Endothelial cell of umbilical vein (primary cell): ENCODE results near the gene ELMO1.

ENCODE experiments used
- CTCF ChIP-seq, 2 donors: IDR thresholded peaks; 1 replicate in 1 of 2; 2 replicates in 1 of 2; pipeline ENCODE4 v1.5.1; 2011; ENCODE audit warnings: low read length in 2 of 2, mild to moderate bottlenecking in 2 of 2, moderate library complexity in 2 of 2, control low read depth in 1 of 2, inconsistent platforms in 1 of 2, low read depth in 1 of 2; ENCODE audit not compliant: insufficient read depth in 1 of 2; ENCODE audit errors: extremely low read depth in 1 of 2
- EZH2 ChIP-seq: IDR thresholded peaks from 2 replicates; pipeline ENCODE4 v1.6.1; 2012; ENCODE audit warnings: borderline replicate concordance, low read depth, mild to moderate bottlenecking, moderate library complexity, low read length, inconsistent platforms; ENCODE audit not compliant: severe bottlenecking
- FOS ChIP-seq: IDR thresholded peaks from 2 replicates; pipeline ENCODE4 v1.6.1; 2011; ENCODE audit warnings: mild to moderate bottlenecking, low read length, moderate library complexity, borderline replicate concordance; ENCODE audit not compliant: insufficient read depth
- GATA2 ChIP-seq: IDR thresholded peaks from 2 replicates; pipeline ENCODE4 v1.7.0; 2011; ENCODE audit warnings: low read depth, mild to moderate bottlenecking, moderate library complexity, mixed read lengths, low read length; ENCODE audit not compliant: insufficient read length, insufficient read depth
- JUN ChIP-seq: IDR thresholded peaks from 2 replicates; pipeline ENCODE4 v1.6.1; 2011; ENCODE audit warnings: borderline replicate concordance, low read depth; ENCODE audit not compliant: insufficient read length, insufficient read depth
- POLR2A ChIP-seq: IDR thresholded peaks from 2 replicates; pipeline ENCODE4 v1.6.1; 2012; ENCODE audit warnings: low read depth, mild to moderate bottlenecking, control low read depth, low read length
- POLR2AphosphoS5 ChIP-seq: IDR thresholded peaks from 2 replicates; pipeline ENCODE4 v1.6.1; 2012; ENCODE audit warnings: low read depth, mild to moderate bottlenecking, control low read depth, low read length, moderate library complexity; ENCODE audit not compliant: insufficient read depth
- TF ChIP-seq, protein P1 (sequence below): IDR thresholded peaks from 2 replicates; pipeline ENCODE4 v1.6.1; 2011; ENCODE audit not compliant: insufficient read depth, insufficient read length

DNA sequence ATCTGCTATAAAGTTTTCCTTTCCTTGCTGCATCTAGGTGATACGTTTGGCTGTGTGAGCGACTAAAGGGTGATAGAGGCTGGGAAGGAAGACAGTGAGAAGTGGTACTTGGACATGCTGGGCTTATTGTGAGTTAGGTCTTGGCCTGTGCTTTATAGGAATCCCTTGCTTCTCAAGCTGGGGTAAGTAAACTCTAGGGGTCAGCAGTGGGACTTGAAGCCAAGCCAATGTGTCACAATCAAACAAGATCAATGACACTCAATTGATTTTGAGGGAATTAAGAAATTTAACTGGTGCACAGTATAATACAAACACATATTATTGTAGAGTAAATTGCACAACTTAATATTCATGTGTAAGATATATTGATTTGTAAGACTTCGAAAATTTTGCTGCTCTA, 568.6 kb downstream of the ELMO1 start:
- TF ChIP-seq POLR2A (no peak), CTCF (IDR thresholded peaks at IDR 0.05; ENCODE audit: extremely low read depth in 1 of 2, insufficient read depth in 1 of 2, low read depth in 1 of 2, low read length in 2 of 2) (no peak), EZH2 (no peak), POLR2AphosphoS5 (no peak), GATA2 (no peak), FOS (no peak), JUN (no peak)
- TF ChIP-seq, protein P1, sequence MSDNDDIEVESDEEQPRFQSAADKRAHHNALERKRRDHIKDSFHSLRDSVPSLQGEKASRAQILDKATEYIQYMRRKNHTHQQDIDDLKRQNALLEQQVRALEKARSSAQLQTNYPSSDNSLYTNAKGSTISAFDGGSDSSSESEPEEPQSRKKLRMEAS: no peak
